ENCODE data around the gene SLC15A3. TPM values are rescaled to one million over a fixed set of nuclear protein-coding genes. Genes with fewer than 3 reads are reported as not detected.

Gene SLC15A3
- total RNA-seq, 1 donor from 2014 or later: 3.5 TPM

DNA sequence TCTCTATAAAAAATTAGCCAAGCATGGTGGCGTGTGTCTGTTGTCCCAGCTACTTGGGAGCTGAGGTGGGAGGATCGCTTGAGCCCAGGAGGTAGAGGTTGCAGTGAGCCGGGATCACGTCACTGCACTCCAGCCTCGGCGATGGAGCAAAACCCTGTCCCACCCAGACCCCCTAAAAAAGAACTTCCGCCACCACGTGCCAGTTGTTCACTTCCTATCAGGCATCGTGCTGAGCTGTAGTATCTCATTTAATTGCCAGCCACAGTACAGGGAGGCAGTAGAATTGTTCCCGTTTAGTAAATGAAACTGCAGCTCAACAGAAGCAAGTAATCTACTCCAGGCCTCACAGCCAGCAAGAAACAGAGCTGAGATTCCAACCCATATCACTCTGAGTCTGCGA lies 30.7 kb downstream of the SLC15A3 start:
- TF ChIP-seq CTCF (conservative IDR thresholded peaks at IDR 0.05): no peak
- Mint-ChIP-seq H3K4me1 (ENCODE audit: unreplicated experiment) (peaks cover 25% of the 10 kb centered on the region), H3K4me3 (no peak overlapping the region), H3K36me3 (peaks cover 4% of the 10 kb centered on the region), H3K27me3 (no peaks in the 10 kb centered on the region), H3K27ac (no peak overlapping the region), H3K9me3 (no peaks in the 10 kb centered on the region)
- DNase-seq (ENCODE audit: extremely low spot score, unreplicated experiment): no peak

GRCh38 chr11:60919956-60920355 lies 32.0 kb downstream of the SLC15A3 start:
- Mint-ChIP-seq H3K36me3 (peaks cover 11% of the 10 kb centered on the region), H3K27me3 (no peaks in the 10 kb centered on the region), H3K9me3 (no peaks in the 10 kb centered on the region), H3K4me1 (ENCODE audit: unreplicated experiment) (peaks cover 23% of the 10 kb centered on the region), H3K27ac (no peak overlapping the region), H3K4me3 (no peak overlapping the region)
- TF ChIP-seq CTCF (conservative IDR thresholded peaks at IDR 0.05): no peak
- DNase-seq (ENCODE audit: extremely low spot score, unreplicated experiment): no peak

DNA sequence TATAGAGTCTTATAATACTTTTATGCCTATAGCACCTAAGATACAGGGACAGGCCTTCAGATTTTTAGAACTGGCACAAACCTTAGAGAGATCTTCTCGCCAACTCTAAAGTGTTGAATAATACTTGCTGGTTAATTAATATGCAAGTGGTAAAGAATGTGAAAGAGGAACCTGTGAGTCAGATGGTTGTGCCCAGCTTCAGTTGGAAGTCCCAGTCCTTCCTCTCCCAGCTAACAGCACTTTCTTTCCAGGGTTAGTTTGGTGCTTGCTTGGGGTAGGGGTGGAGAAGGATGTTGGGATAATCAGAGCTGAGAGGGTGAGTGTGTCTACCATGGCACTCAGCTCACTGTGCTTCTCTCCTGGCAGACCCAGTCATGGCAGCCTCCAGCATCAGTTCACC lies 32.7 kb downstream of the SLC15A3 start:
- no peaks in the 10 kb centered on the region for H3K27me3 Mint-ChIP-seq

GRCh38 chr11:60918939-60919265 lies 33.1 kb downstream of the SLC15A3 start:
- Mint-ChIP-seq H3K36me3 (peaks cover 11% of the 10 kb centered on the region), H3K9me3 (no peaks in the 10 kb centered on the region), H3K27ac (peak overlapping the region; percentile 55), H3K27me3 (no peaks in the 10 kb centered on the region), H3K4me1 (ENCODE audit: unreplicated experiment) (peaks cover 25% of the 10 kb centered on the region), H3K4me3 (no peak overlapping the region)
- no peak for TF ChIP-seq CTCF (conservative IDR thresholded peaks at IDR 0.05)
- no peak for DNase-seq (ENCODE audit: extremely low spot score, unreplicated experiment)

More for the DNA sequence above, 32.7 kb downstream of the SLC15A3 start:
- H3K9me3 Mint-ChIP-seq: no peaks in the 10 kb centered on the region
- H3K36me3 Mint-ChIP-seq: peaks cover 11% of the 10 kb centered on the region
- H3K27ac Mint-ChIP-seq: peak overlapping the region; percentile 55
- no peak overlapping the region for H3K4me3 Mint-ChIP-seq
- no peak for DNase-seq (ENCODE audit: extremely low spot score, unreplicated experiment)
- no peak for TF ChIP-seq CTCF (conservative IDR thresholded peaks at IDR 0.05)
- peaks cover 23% of the 10 kb centered on the region for H3K4me1 Mint-ChIP-seq (ENCODE audit: unreplicated experiment)

DNA sequence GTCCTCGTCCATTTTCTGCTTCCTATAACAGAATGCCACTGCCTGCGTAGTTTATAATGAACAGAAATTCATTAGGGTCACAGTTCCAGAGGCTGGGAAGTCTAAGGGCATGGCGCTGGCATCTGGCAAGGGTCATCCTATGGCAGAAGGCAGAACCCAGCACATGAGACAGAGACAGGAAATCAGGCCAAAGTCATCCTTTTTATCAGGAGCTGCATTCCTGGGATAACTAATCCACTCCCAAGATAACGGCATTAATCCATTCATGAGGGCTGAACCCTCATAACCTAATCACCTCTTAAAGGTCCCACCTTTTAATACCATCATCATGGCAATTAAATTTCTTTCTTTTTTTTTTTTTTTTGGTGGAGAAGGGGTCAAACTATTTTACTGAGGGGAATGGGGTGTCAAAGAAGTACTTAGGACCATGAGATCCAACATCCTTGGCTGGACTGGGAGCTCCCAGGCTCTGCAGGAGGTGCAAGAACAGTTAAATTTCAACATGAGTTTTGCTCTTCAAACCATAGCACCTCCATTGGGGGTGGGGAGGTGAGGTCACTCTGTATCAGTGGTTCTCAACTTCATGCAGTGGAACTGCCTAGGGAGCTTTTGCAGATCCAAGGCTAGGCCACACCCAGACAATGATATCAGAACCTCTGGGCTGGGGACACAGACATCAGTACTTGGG lies 33.6 kb downstream of the SLC15A3 start:
- Mint-ChIP-seq H3K4me1 (ENCODE audit: unreplicated experiment) (peaks cover 30% of the 10 kb centered on the region), H3K27me3 (no peaks in the 10 kb centered on the region), H3K27ac (peak overlapping the region; percentile 61), H3K36me3 (peaks cover 11% of the 10 kb centered on the region), H3K4me3 (peak overlapping the region; percentile 28), H3K9me3 (no peaks in the 10 kb centered on the region)
- TF ChIP-seq CTCF (conservative IDR thresholded peaks at IDR 0.05): no peak
- no peak for DNase-seq (ENCODE audit: extremely low spot score, unreplicated experiment)

All from type B pancreatic cell (in vitro differentiated cells).